PC-3 (cell line): ENCODE results near the gene KIF15. TPM values are rescaled to one million over a fixed set of nuclear protein-coding genes. Genes with fewer than 3 reads are reported as not detected.

Experiments
- ATAC-seq: fragments of 200-7000 bp; cut with Tn5 transposase; 2 replicates; pipeline ENCODE4 v1.9.1; 2020; ENCODE audit warnings: mild to moderate bottlenecking, moderate library complexity
- Bru-seq: library from RNA; stranded (reverse); fragments of 400-500 nt; gene quantifications from one replicate; lab custom pipeline; 2021; lab: Mats Ljungman, UMichigan
- BruChase-seq, 2 experiments: library from RNA; stranded (reverse); fragments of 400-500 nt; gene quantifications; one replicate each; lab custom pipeline; 2021; lab: Mats Ljungman, UMichigan
- BruUV-seq: library from RNA; stranded (reverse); fragments of 400-500 nt; replicated peaks from 2 replicates; lab custom pipeline; 2021; lab: Mats Ljungman, UMichigan
- CTCF ChIA-PET: fragments of 300-600 bp; sonication (Branson Sonifier 250); formaldehyde crosslinking; loops from one replicate; lab custom pipeline; 2022; ENCODE audit warnings: antibody characterized with exemption; lab: Charles Lee
- POLR2A ChIA-PET: fragments of 300-600 bp; sonication (Branson Sonifier 250); formaldehyde crosslinking; loops from one replicate; lab custom pipeline; 2022; ENCODE audit warnings: antibody characterized with exemption; ENCODE audit not compliant: unreplicated experiment; lab: Charles Lee
- DNase-seq: peaks from one replicate; pipeline ENCODE4 v3.0.0-alpha.2; 2015
- H2AFZ ChIP-seq: fragments of 300-600 bp; sonication (generic); 2 replicates; pipeline ENCODE4 v1.6.0; 2016; ENCODE audit warnings: antibody characterized with exemption, low read length
- H3F3A ChIP-seq: fragments of 300-600 bp; sonication (generic); one replicate; pipeline ENCODE4 v1.6.0; 2017; ENCODE audit warnings: antibody characterized with exemption, low read length, control low read depth, mild to moderate bottlenecking; ENCODE audit not compliant: unreplicated experiment
- H3K27ac ChIP-seq: fragments of 300-600 bp; sonication (generic); 2 replicates; pipeline ENCODE4 v1.5.1; 2016; ENCODE audit warnings: mild to moderate bottlenecking, low read length
- H3K27me3 ChIP-seq: fragments of 300-600 bp; sonication (generic); 2 replicates; pipeline ENCODE4 v1.6.1; 2016; ENCODE audit warnings: low read length, mixed read lengths
- H3K36me3 ChIP-seq: fragments of 300-600 bp; sonication (generic); 2 replicates; pipeline ENCODE4 v1.6.1; 2016; ENCODE audit warnings: low read depth, mixed run types, low read length, mixed read lengths
- H3K4me1 ChIP-seq: fragments of 300-600 bp; sonication (generic); 2 replicates; pipeline ENCODE4 v1.5.1; 2016; ENCODE audit warnings: low read length; ENCODE audit not compliant: insufficient read depth
- H3K4me2 ChIP-seq: fragments of 300-600 bp; sonication (generic); 2 replicates; pipeline ENCODE4 v1.6.0; 2016; ENCODE audit warnings: low read length
- H3K4me3 ChIP-seq: fragments of 300-600 bp; sonication (generic); 2 replicates; pipeline ENCODE4 v1.5.1; 2016; ENCODE audit warnings: mild to moderate bottlenecking, low read length, mixed read lengths
- H3K79me2 ChIP-seq: fragments of 300-600 bp; sonication (generic); 2 replicates; pipeline ENCODE4 v1.6.1; 2017; ENCODE audit warnings: low read length, mixed read lengths
- H3K9ac ChIP-seq: fragments of 300-600 bp; sonication (generic); 2 replicates; pipeline ENCODE4 v1.6.0; 2016; ENCODE audit warnings: mild to moderate bottlenecking, low read length
- H3K9me2 ChIP-seq: fragments of 300-600 bp; sonication (generic); replicated peaks from 2 replicates; pipeline ENCODE4 v1.6.1; 2016; ENCODE audit warnings: mixed run types, low read length, mixed read lengths
- H3K9me3 ChIP-seq: fragments of 300-600 bp; sonication (generic); 2 replicates; pipeline ENCODE4 v1.6.1; 2016; ENCODE audit warnings: low read length, mixed read lengths
- H4K20me1 ChIP-seq: fragments of 300-600 bp; sonication (generic); 2 replicates; pipeline ENCODE4 v1.6.1; 2016; ENCODE audit warnings: low read length, mixed read lengths
- EZH2 ChIP-seq: fragments of 300-600 bp; sonication (generic); IDR thresholded peaks from one replicate; pipeline ENCODE4 v1.6.1; 2017; ENCODE audit warnings: antibody characterized with exemption, mild to moderate bottlenecking, low read length; ENCODE audit not compliant: unreplicated experiment
- EZH2phosphoT487 ChIP-seq: fragments of 300-600 bp; sonication (generic); IDR thresholded peaks from 2 replicates; pipeline ENCODE4 v1.6.1; 2018; ENCODE audit warnings: mild to moderate bottlenecking, antibody characterized with exemption, low read length, borderline replicate concordance
- intact Hi-C: fragments of 100-400 bp; cut with micrococcal nuclease; formaldehyde crosslinking; loops from 2 replicates; pipeline ENCODE4 v1.9.0; 2023
- long read RNA-seq: library from polyadenylated mRNA; unstranded; transcript quantifications from one replicate; pipeline ENCODE4 v2.0.0, GENCODE V29; 2021; ENCODE audit not compliant: unreplicated experiment
- total RNA-seq: library from RNA; depleted of rRNA; stranded (reverse); fragments of >200 nt; gene quantifications from 2 replicates; pipeline ENCODE4 v1.2.3, GENCODE V29; 2014; rRNA removed
- TF ChIP-seq, protein P1 (sequence below): fragments of 300-600 bp; sonication (generic); conservative IDR thresholded peaks from 2 replicates; pipeline ENCODE4 v1.5.1; 2017; ENCODE audit warnings: antibody characterized with exemption, low read depth, mild to moderate bottlenecking, low read length

KIF15 gene
- total RNA-seq = 19.1 and 31.8 TPM in 2 replicates
- Bru-seq, nascent RNA = percentile 70 among the genes with signal in this experiment
- BruChase-seq, experiment 1, labeled RNA remaining after a 6-hour chase = percentile 64 among the genes with signal in this experiment
- BruChase-seq, experiment 2, labeled RNA remaining after a 2-hour chase = percentile 40 among the genes with signal in this experiment
- long read RNA-seq, full-length matches to known transcripts = 1 of 9 reads
- long read RNA-seq, partial matches to known transcripts = 3 of 9 reads
- long read RNA-seq, other reads (novel, unspliced or antisense) = 5 of 9 reads

DNA sequence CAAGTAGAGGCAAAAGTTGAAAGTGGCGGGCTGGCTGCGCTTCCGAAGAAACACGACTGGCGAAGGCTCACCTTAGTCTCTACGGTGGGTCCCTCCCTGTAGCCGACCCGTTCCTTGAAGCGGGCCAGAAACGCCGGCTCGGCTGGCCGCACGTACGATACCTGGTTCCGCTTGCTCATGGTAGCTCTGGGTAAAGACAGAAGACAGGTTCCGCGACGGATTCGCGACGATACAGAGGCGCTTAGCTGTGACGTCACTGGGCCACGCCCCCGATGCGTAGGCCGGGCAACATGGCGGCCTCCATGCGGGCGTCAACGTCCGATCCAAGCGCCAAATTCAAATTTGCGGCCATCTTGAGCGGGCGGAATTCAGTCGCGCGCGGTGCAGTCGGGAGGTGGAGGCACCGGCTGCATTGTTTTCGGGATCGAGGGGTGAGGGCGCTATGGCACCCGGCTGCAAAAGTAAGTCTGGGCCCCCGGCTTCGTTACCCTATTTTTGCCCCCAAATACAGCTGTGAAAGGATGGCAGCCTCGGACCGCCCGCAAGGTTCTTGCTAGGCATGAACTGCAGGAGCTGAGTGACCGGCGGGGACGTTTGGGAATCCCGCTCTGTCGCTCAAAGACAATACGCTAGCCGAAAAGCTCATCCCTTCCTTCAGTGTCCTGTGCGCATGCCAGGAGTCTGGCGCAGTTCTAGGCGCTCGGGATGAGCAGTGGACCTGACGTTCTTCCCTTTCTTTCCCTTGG lies at the start of gene KIF15, which contains the start of gene KIAA1143:
Gene KIF15, plus strand, starts transcription at position 371 of the 746 bp plus-strand sequence. Its CDS starts 72 bp downstream, at position 443.
Gene KIAA1143, minus strand, starts transcription at position 196 of the 746 bp plus-strand sequence. Its CDS starts 17 bp downstream, at position 179.
- POLR2A ChIA-PET = interaction anchor here (0.6 kb wide), 1 partner anchor 404 kb away, joined by 5 read pairs; no protein-coding TSS in a partner anchor
- H3K9me3 ChIP-seq = peaks cover 47% of the 10 kb centered on the region; the same call in 1 of the 2 replicates
- peak within 1 kb of the TSS; percentile 88 for H3K4me2 ChIP-seq
- no peaks in the 10 kb centered on the region for H3F3A ChIP-seq
- H3K36me3 ChIP-seq = peaks cover 66% of the 10 kb centered on the region
- intact Hi-C loops = loop anchor here (1.0 to 5.0 kb wide), 5 partner anchors 121 to 439 kb away; no protein-coding TSS in a partner anchor
- peak within 1 kb of the TSS; percentile 95 for H2AFZ ChIP-seq
- no peaks in the 10 kb centered on the region for H3K9me2 ChIP-seq
- H3K9ac ChIP-seq = peak within 1 kb of the TSS; percentile 83
- H3K4me1 ChIP-seq = peaks cover 7% of the 10 kb centered on the region
- ATAC-seq (peak; percentile 90), DNase-seq (peak; percentile 98)
- H3K27ac ChIP-seq = peak within 1 kb of the TSS; percentile 55
- CTCF ChIA-PET = no interaction called here
- BruUV-seq = TSS peak; percentile 77
- H3K79me2 ChIP-seq = peaks cover 76% of the 10 kb centered on the region
- no peaks in the 10 kb centered on the region for H3K27me3 ChIP-seq
- TF ChIP-seq EZH2 (no peak), EZH2phosphoT487 (no peak)
- TF ChIP-seq, protein P1, sequence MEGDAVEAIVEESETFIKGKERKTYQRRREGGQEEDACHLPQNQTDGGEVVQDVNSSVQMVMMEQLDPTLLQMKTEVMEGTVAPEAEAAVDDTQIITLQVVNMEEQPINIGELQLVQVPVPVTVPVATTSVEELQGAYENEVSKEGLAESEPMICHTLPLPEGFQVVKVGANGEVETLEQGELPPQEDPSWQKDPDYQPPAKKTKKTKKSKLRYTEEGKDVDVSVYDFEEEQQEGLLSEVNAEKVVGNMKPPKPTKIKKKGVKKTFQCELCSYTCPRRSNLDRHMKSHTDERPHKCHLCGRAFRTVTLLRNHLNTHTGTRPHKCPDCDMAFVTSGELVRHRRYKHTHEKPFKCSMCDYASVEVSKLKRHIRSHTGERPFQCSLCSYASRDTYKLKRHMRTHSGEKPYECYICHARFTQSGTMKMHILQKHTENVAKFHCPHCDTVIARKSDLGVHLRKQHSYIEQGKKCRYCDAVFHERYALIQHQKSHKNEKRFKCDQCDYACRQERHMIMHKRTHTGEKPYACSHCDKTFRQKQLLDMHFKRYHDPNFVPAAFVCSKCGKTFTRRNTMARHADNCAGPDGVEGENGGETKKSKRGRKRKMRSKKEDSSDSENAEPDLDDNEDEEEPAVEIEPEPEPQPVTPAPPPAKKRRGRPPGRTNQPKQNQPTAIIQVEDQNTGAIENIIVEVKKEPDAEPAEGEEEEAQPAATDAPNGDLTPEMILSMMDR = peak; percentile 30; the same call in 1 of the 2 replicates
- H3K4me3 ChIP-seq = peak within 1 kb of the TSS; percentile 76
- no peaks in the 10 kb centered on the region for H4K20me1 ChIP-seq

DNA sequence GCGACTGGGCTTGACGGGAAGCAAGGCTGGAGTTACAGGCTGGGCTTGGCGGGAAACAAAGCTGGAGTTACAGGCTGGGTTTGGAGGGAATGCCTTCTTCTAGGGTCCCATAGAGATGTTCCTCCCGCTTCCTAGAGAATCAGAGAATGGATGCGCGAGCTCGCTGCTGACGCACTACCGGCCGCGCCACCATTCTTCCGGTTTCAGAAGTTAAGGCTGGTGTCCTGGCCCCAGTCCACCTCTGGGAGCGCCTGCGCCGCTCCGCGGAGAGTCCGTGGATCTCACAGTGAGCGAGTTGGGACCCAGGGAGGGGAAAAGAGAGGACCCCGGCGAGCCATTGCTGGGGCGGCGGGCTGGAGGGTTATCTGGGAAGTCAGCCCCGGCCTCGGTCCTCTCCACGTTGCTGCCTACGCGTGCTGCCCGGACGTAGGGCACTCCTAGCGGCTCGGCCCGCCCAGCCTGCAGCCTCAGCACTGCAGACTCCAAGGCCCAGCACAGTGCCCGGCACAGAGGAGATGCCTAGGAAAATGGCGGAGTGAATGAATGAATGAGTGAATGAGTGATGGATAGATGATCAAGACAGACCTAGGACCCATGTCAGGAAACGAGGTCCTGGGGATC lies 49.0 kb upstream of the KIF15 start, which contains the start of gene ZNF502:
Gene ZNF502, plus strand, starts transcription at position 206 of the 621 bp plus-strand sequence. CDS start 7,602 bp downstream, outside the sequence.
- POLR2A ChIA-PET = no interaction called here

More for the DNA sequence above, 49.0 kb upstream of the KIF15 start, which contains the start of gene ZNF502:
- Histone ChIP-seq H4K20me1 (no peaks in the 10 kb centered on the region), H2AFZ (no peak within 1 kb of the TSS), H3K9me2 (no peaks in the 10 kb centered on the region), H3K4me1 (no peaks in the 10 kb centered on the region), H3K36me3 (0 out of 2 replicates have a peak, but pooled peaks cover 9% of the 10 kb centered on the region), H3K9me3 (peaks cover 41% of the 10 kb centered on the region), H3K27me3 (no peaks in the 10 kb centered on the region), H3K27ac (no peak within 1 kb of the TSS), H3K9ac (no peak within 1 kb of the TSS), H3K79me2 (no peaks in the 10 kb centered on the region), H3K4me2 (no peak within 1 kb of the TSS), H3F3A (no peaks in the 10 kb centered on the region), H3K4me3 (no peak within 1 kb of the TSS)
- no peak for TF ChIP-seq EZH2
- no peak for TF ChIP-seq EZH2phosphoT487
- TF ChIP-seq, protein P1 = no peak
- DNase-seq (no peak), ATAC-seq (no peak)
- no TSS peak for BruUV-seq
- CTCF ChIA-PET = no interaction called here
- intact Hi-C loops = no loop called here
